Measurements from ENCODE around the gene PSMD1.
A peak's percentile ranks its signal among the peaks of the same experiment; 100 is the strongest.

The PSMD1 gene

DNA sequence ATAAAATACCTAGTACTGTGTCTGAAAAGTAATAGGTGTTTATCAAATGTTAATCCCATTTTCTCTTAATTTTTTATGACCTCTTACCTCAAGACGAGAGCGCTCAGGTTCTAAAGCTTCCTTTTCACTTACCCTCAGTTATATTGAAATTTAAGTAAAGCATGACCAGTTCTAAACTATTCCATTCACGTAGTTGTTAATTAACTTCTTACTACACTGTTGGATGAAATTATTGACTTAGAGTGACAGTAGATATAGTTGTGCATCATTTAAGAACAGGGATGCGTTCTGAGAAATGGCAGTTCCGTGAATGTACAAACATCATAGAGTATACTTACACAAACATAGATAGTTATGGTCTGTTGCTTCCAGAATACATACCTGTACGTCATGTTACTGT is 88.2 kb downstream of the PSMD1 start:
- Histone ChIP-seq H3K4me1 (ENCODE audit: control insufficient read depth in 1 of 2, insufficient read depth in 2 of 2, low read length in 2 of 2) (no peaks in the 10 kb centered on the region), H3K27ac (ENCODE audit: low read depth, low read length) (no peak overlapping the region), H3K27me3 (ENCODE audit: control insufficient read depth in 1 of 2, insufficient read depth in 2 of 2, low read length in 2 of 2) (no peaks in the 10 kb centered on the region), H3K36me3 (ENCODE audit: control insufficient read depth in 1 of 2, insufficient read depth in 2 of 2, low read length in 2 of 2) (peaks cover 12 to 32% of the 10 kb centered on the region in 2 donors), H3K4me3 (ENCODE audit: low read depth in 1 of 2, low read length in 2 of 2) (no peak overlapping the region), H3K9me3 (ENCODE audit: control insufficient read depth in 1 of 2, low read length in 2 of 2) (no peaks in the 10 kb centered on the region), H3K9ac (ENCODE audit: low read depth in 1 of 2, low read length in 2 of 2) (no peak overlapping the region)

- H3K36me3 ChIP-seq (ENCODE audit: control insufficient read depth in 1 of 2, insufficient read depth in 2 of 2, low read length in 2 of 2): peaks cover 12 to 32% of the 10 kb centered on the region in 2 donors
- no peak overlapping the region for H3K27ac ChIP-seq (ENCODE audit: low read depth, low read length)
- H3K4me1 ChIP-seq (ENCODE audit: control insufficient read depth in 1 of 2, insufficient read depth in 2 of 2, low read length in 2 of 2): no peaks in the 10 kb centered on the region
- H3K9me3 ChIP-seq (ENCODE audit: control insufficient read depth in 1 of 2, low read length in 2 of 2): no peaks in the 10 kb centered on the region
- no peak overlapping the region for H3K4me3 ChIP-seq (ENCODE audit: low read depth in 1 of 2, low read length in 2 of 2)
- H3K27me3 ChIP-seq (ENCODE audit: control insufficient read depth in 1 of 2, insufficient read depth in 2 of 2, low read length in 2 of 2): no peaks in the 10 kb centered on the region
- no peak overlapping the region for H3K9ac ChIP-seq (ENCODE audit: low read depth in 1 of 2, low read length in 2 of 2)
These were observed 90.0 kb downstream of the PSMD1 start for GRCh38 chr2:231146665-231147064.

- H3K9me3 ChIP-seq (ENCODE audit: control insufficient read depth in 1 of 2, low read length in 2 of 2): no peaks in the 10 kb centered on the region
- H3K27me3 ChIP-seq (ENCODE audit: control insufficient read depth in 1 of 2, insufficient read depth in 2 of 2, low read length in 2 of 2): no peaks in the 10 kb centered on the region
- H3K27ac ChIP-seq (ENCODE audit: low read depth, low read length): no peak overlapping the region
- no peak overlapping the region for H3K4me3 ChIP-seq (ENCODE audit: low read depth in 1 of 2, low read length in 2 of 2)
- peaks cover 18 to 41% of the 10 kb centered on the region in 2 donors for H3K36me3 ChIP-seq (ENCODE audit: control insufficient read depth in 1 of 2, insufficient read depth in 2 of 2, low read length in 2 of 2)
- no peaks in the 10 kb centered on the region for H3K4me1 ChIP-seq (ENCODE audit: control insufficient read depth in 1 of 2, insufficient read depth in 2 of 2, low read length in 2 of 2)
- H3K9ac ChIP-seq (ENCODE audit: low read depth in 1 of 2, low read length in 2 of 2): no peak overlapping the region
These were observed 96.3 kb downstream of the PSMD1 start for GRCh38 chr2:231152800-231153557.

- no peaks in the 10 kb centered on the region for H3K27me3 ChIP-seq (ENCODE audit: control insufficient read depth in 1 of 2, insufficient read depth in 2 of 2, low read length in 2 of 2)
- H3K4me1 ChIP-seq (ENCODE audit: control insufficient read depth in 1 of 2, insufficient read depth in 2 of 2, low read length in 2 of 2): no peaks in the 10 kb centered on the region
- no peaks in the 10 kb centered on the region for H3K9me3 ChIP-seq (ENCODE audit: control insufficient read depth in 1 of 2, low read length in 2 of 2)
- no peak overlapping the region for H3K4me3 ChIP-seq (ENCODE audit: low read depth in 1 of 2, low read length in 2 of 2)
- H3K27ac ChIP-seq (ENCODE audit: low read depth, low read length): no peak overlapping the region
- peaks cover 3 to 33% of the 10 kb centered on the region in 2 donors for H3K36me3 ChIP-seq (ENCODE audit: control insufficient read depth in 1 of 2, insufficient read depth in 2 of 2, low read length in 2 of 2)
- H3K9ac ChIP-seq (ENCODE audit: low read depth in 1 of 2, low read length in 2 of 2): no peak overlapping the region
These were observed 102.6 kb downstream of the PSMD1 start for GRCh38 chr2:231159306-231159705.

GRCh38 chr2:231160701-231161100 is 104.0 kb downstream of the PSMD1 start:
- H3K9me3 ChIP-seq (ENCODE audit: control insufficient read depth in 1 of 2, low read length in 2 of 2): no peaks in the 10 kb centered on the region
- no peak overlapping the region for H3K27ac ChIP-seq (ENCODE audit: low read depth, low read length)
- H3K36me3 ChIP-seq (ENCODE audit: control insufficient read depth in 1 of 2, insufficient read depth in 2 of 2, low read length in 2 of 2): peaks cover 0 to 26% of the 10 kb centered on the region in 2 donors
- H3K27me3 ChIP-seq (ENCODE audit: control insufficient read depth in 1 of 2, insufficient read depth in 2 of 2, low read length in 2 of 2): no peaks in the 10 kb centered on the region
- no peak overlapping the region for H3K4me3 ChIP-seq (ENCODE audit: low read depth in 1 of 2, low read length in 2 of 2)
- no peak overlapping the region for H3K9ac ChIP-seq (ENCODE audit: low read depth in 1 of 2, low read length in 2 of 2)
- no peaks in the 10 kb centered on the region for H3K4me1 ChIP-seq (ENCODE audit: control insufficient read depth in 1 of 2, insufficient read depth in 2 of 2, low read length in 2 of 2)

GRCh38 chr2:231161252-231161839 is 104.7 kb downstream of the PSMD1 start:
- H3K4me1 ChIP-seq (ENCODE audit: control insufficient read depth in 1 of 2, insufficient read depth in 2 of 2, low read length in 2 of 2): no peaks in the 10 kb centered on the region
- H3K27ac ChIP-seq (ENCODE audit: low read depth, low read length): no peak overlapping the region
- peaks cover 6 to 33% of the 10 kb centered on the region in 2 donors for H3K36me3 ChIP-seq (ENCODE audit: control insufficient read depth in 1 of 2, insufficient read depth in 2 of 2, low read length in 2 of 2)
- H3K4me3 ChIP-seq (ENCODE audit: low read depth in 1 of 2, low read length in 2 of 2): no peak overlapping the region
- no peak overlapping the region for H3K9ac ChIP-seq (ENCODE audit: low read depth in 1 of 2, low read length in 2 of 2)
- no peaks in the 10 kb centered on the region for H3K9me3 ChIP-seq (ENCODE audit: control insufficient read depth in 1 of 2, low read length in 2 of 2)
- H3K27me3 ChIP-seq (ENCODE audit: control insufficient read depth in 1 of 2, insufficient read depth in 2 of 2, low read length in 2 of 2): no peaks in the 10 kb centered on the region

DNA sequence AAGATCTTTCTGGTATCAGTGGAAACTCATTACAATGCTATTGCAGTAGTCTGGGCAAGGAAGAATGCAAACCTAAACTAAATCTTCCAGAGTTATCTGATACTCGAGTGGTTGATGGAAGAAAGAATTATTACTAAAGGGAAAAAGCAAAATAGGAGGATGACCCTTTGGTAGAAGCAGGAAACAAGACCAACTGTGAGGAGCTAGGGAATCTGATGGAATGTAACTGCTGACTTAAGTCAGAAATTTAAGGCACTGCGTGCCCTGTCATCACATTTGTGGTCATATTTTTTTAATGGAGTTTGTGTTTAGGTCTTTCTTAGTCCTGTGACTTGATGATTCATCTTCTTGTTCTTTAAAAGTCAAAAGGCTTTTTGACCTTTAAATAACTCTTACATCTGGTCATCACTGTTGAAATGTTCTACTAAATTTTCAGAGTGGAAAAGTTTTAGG is 105.2 kb downstream of the PSMD1 start:
- Histone ChIP-seq H3K27me3 (ENCODE audit: control insufficient read depth in 1 of 2, insufficient read depth in 2 of 2, low read length in 2 of 2) (no peaks in the 10 kb centered on the region), H3K36me3 (ENCODE audit: control insufficient read depth in 1 of 2, insufficient read depth in 2 of 2, low read length in 2 of 2) (peaks cover 11 to 38% of the 10 kb centered on the region in 2 donors), H3K4me3 (ENCODE audit: low read depth in 1 of 2, low read length in 2 of 2) (no peak overlapping the region), H3K4me1 (ENCODE audit: control insufficient read depth in 1 of 2, insufficient read depth in 2 of 2, low read length in 2 of 2) (no peaks in the 10 kb centered on the region), H3K9ac (ENCODE audit: low read depth in 1 of 2, low read length in 2 of 2) (no peak overlapping the region), H3K9me3 (ENCODE audit: control insufficient read depth in 1 of 2, low read length in 2 of 2) (no peaks in the 10 kb centered on the region), H3K27ac (ENCODE audit: low read depth, low read length) (peak overlapping the region; percentile 26)

GRCh38 chr2:231163011-231163410 is 106.3 kb downstream of the PSMD1 start:
- Histone ChIP-seq H3K27me3 (ENCODE audit: control insufficient read depth in 1 of 2, insufficient read depth in 2 of 2, low read length in 2 of 2) (no peaks in the 10 kb centered on the region), H3K9me3 (ENCODE audit: control insufficient read depth in 1 of 2, low read length in 2 of 2) (no peaks in the 10 kb centered on the region), H3K36me3 (ENCODE audit: control insufficient read depth in 1 of 2, insufficient read depth in 2 of 2, low read length in 2 of 2) (peaks cover 17 to 48% of the 10 kb centered on the region in 2 donors), H3K27ac (ENCODE audit: low read depth, low read length) (no peak overlapping the region), H3K4me3 (ENCODE audit: low read depth in 1 of 2, low read length in 2 of 2) (no peak overlapping the region), H3K9ac (ENCODE audit: low read depth in 1 of 2, low read length in 2 of 2) (no peak overlapping the region), H3K4me1 (ENCODE audit: control insufficient read depth in 1 of 2, insufficient read depth in 2 of 2, low read length in 2 of 2) (no peaks in the 10 kb centered on the region)

GRCh38 chr2:231163414-231164095 is 106.9 kb downstream of the PSMD1 start:
- Histone ChIP-seq H3K9ac (ENCODE audit: low read depth in 1 of 2, low read length in 2 of 2) (no peak overlapping the region), H3K9me3 (ENCODE audit: control insufficient read depth in 1 of 2, low read length in 2 of 2) (no peaks in the 10 kb centered on the region), H3K4me3 (ENCODE audit: low read depth in 1 of 2, low read length in 2 of 2) (no peak overlapping the region), H3K36me3 (ENCODE audit: control insufficient read depth in 1 of 2, insufficient read depth in 2 of 2, low read length in 2 of 2) (peaks cover 17 to 47% of the 10 kb centered on the region in 2 donors), H3K27ac (ENCODE audit: low read depth, low read length) (no peak overlapping the region), H3K27me3 (ENCODE audit: control insufficient read depth in 1 of 2, insufficient read depth in 2 of 2, low read length in 2 of 2) (no peaks in the 10 kb centered on the region), H3K4me1 (ENCODE audit: control insufficient read depth in 1 of 2, insufficient read depth in 2 of 2, low read length in 2 of 2) (peaks cover 0 to under 1% of the 10 kb centered on the region in 2 donors)
